ENCODE measurements around the gene MIER1. TPM values are rescaled to one million over a fixed set of nuclear protein-coding genes. Genes with fewer than 3 reads are reported as not detected.

The MIER1 gene
- polyA plus RNA-seq, 1 donor, result 38.7 TPM

DNA sequence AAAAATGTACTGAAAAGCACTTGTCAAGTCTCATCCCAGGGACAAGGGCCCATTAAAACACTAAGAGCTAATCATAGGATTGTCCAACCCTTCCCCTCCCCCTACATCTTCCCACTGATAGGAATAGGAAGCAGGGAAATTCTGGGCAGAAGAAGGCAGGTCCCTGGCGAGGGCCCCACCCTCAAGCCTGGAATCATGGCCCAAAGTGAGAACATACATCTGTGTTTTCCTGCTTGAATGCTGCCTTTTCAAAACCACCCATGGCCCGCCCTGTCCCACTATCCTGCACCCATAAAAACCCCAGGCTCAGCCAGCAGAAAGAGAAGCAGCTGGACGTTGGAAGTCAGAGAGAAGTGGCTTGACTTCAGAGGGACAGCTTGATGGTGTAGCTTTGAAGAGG, 5.0 kb upstream of the MIER1 start:
- H3K27me3 ChIP-seq (ENCODE audit: control insufficient read depth, insufficient read depth, low read length), result no peaks in the 10 kb centered on the region
- H3K9me3 ChIP-seq (ENCODE audit: control insufficient read depth, low read depth, low read length), result peaks cover 3% of the 10 kb centered on the region
- H3K36me3 ChIP-seq (ENCODE audit: control insufficient read depth, insufficient read depth, low read length), result peaks cover 4% of the 10 kb centered on the region
- H3K4me1 ChIP-seq (ENCODE audit: control insufficient read depth, insufficient read depth, low read length), result peaks cover 25% of the 10 kb centered on the region
- DNase-seq, result no peak
- WGBS (ENCODE audit: insufficient coverage, low lambda C conversion rate), result no CpG with 5 or more reads among the region's 3 CpGs
- no peak overlapping the region for H3K27ac ChIP-seq (ENCODE audit: low read length)
- H3K4me3 ChIP-seq (ENCODE audit: low read length), result no peak overlapping the region

DNA sequence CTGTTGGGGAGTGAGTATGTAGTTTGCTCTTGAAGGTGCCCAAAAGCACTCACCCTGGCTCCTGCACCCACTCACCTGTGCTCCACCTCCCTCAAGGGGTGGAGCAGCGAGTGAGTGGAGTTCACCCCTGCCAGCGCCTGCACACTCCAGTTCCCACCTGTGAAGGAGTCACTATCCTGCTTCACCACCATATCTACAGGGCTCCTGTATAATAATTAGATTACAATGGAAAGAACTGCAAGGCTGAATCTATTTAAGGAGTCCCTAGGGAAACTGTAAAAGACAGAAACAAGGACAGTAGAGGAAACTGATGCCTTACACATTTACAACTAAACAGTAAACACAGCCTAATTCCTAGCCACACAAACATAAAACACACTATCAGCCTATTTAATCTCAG, 4.2 kb upstream of the MIER1 start:
- WGBS (ENCODE audit: insufficient coverage, low lambda C conversion rate), result no CpG with 5 or more reads among the region's 2 CpGs
- Histone ChIP-seq H3K36me3 (ENCODE audit: control insufficient read depth, insufficient read depth, low read length) (peaks cover 4% of the 10 kb centered on the region), H3K9me3 (ENCODE audit: control insufficient read depth, low read depth, low read length) (peaks cover 5% of the 10 kb centered on the region), H3K27me3 (ENCODE audit: control insufficient read depth, insufficient read depth, low read length) (no peaks in the 10 kb centered on the region), H3K4me1 (ENCODE audit: control insufficient read depth, insufficient read depth, low read length) (peaks cover 25% of the 10 kb centered on the region), H3K4me3 (ENCODE audit: low read length) (no peak overlapping the region), H3K27ac (ENCODE audit: low read length) (no peak overlapping the region)
- no peak for DNase-seq

GRCh38 chr1:66925558-66925910, 744 bp downstream of the MIER1 start:
- no CpG with 5 or more reads among the region's 11 CpGs for WGBS (ENCODE audit: insufficient coverage, low lambda C conversion rate)
- Histone ChIP-seq H3K36me3 (ENCODE audit: control insufficient read depth, insufficient read depth, low read length) (peaks cover under 1% of the 10 kb centered on the region), H3K27me3 (ENCODE audit: control insufficient read depth, insufficient read depth, low read length) (no peaks in the 10 kb centered on the region), H3K27ac (ENCODE audit: low read length) (peak overlapping the region; percentile 90), H3K4me3 (ENCODE audit: low read length) (peak overlapping the region; percentile 96), H3K9me3 (ENCODE audit: control insufficient read depth, low read depth, low read length) (peaks cover 5% of the 10 kb centered on the region), H3K4me1 (ENCODE audit: control insufficient read depth, insufficient read depth, low read length) (peaks cover 21% of the 10 kb centered on the region)
- no peak for DNase-seq

- H3K36me3 ChIP-seq (ENCODE audit: control insufficient read depth, insufficient read depth, low read length), result no peaks in the 10 kb centered on the region
- WGBS (ENCODE audit: insufficient coverage, low lambda C conversion rate), result 46% methylated on average over 3 of the region's 9 CpGs
- H3K9me3 ChIP-seq (ENCODE audit: control insufficient read depth, low read depth, low read length), result peaks cover 5% of the 10 kb centered on the region
- H3K27me3 ChIP-seq (ENCODE audit: control insufficient read depth, insufficient read depth, low read length), result no peaks in the 10 kb centered on the region
- peaks cover 21% of the 10 kb centered on the region for H3K4me1 ChIP-seq (ENCODE audit: control insufficient read depth, insufficient read depth, low read length)
- H3K4me3 ChIP-seq (ENCODE audit: low read length), result peak overlapping the region; percentile 96
- peak overlapping the region; percentile 90 for H3K27ac ChIP-seq (ENCODE audit: low read length)
- DNase-seq, result no peak
These were observed 1.2 kb downstream of the MIER1 start for GRCh38 chr1:66925944-66926343.

DNA sequence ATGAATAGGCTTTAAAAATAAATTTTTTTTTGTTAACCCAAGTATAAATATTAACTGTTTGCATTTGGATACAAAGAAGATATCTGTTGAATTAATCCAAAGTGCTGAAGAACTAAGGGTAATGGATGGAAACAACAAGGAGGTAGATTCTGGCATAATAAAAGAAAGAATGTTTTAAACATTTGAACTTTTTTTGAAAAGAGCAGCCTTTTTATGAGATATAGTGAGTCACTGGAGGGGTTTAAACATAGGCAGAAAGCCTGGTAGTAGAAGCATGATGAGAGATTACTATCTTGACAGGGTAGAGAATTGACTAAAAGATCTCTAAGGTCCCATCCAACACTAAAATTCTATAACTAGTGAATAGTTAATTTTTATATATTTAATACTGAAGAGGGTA, 2.7 kb downstream of the MIER1 start:
- Histone ChIP-seq H3K4me3 (ENCODE audit: low read length) (no peak overlapping the region), H3K9me3 (ENCODE audit: control insufficient read depth, low read depth, low read length) (peaks cover 5% of the 10 kb centered on the region), H3K27me3 (ENCODE audit: control insufficient read depth, insufficient read depth, low read length) (no peaks in the 10 kb centered on the region), H3K36me3 (ENCODE audit: control insufficient read depth, insufficient read depth, low read length) (no peaks in the 10 kb centered on the region), H3K4me1 (ENCODE audit: control insufficient read depth, insufficient read depth, low read length) (peaks cover 12% of the 10 kb centered on the region), H3K27ac (ENCODE audit: low read length) (no peak overlapping the region)
- no peak for DNase-seq

- Histone ChIP-seq H3K4me1 (ENCODE audit: control insufficient read depth, insufficient read depth, low read length) (peaks cover 7% of the 10 kb centered on the region), H3K27ac (ENCODE audit: low read length) (peak overlapping the region; percentile 62), H3K27me3 (ENCODE audit: control insufficient read depth, insufficient read depth, low read length) (no peaks in the 10 kb centered on the region), H3K9me3 (ENCODE audit: control insufficient read depth, low read depth, low read length) (peaks cover 5% of the 10 kb centered on the region), H3K4me3 (ENCODE audit: low read length) (peak overlapping the region; percentile 63), H3K36me3 (ENCODE audit: control insufficient read depth, insufficient read depth, low read length) (no peaks in the 10 kb centered on the region)
- no peak for DNase-seq
- WGBS (ENCODE audit: insufficient coverage, low lambda C conversion rate), result 88% methylated on average over 1 of the region's 3 CpGs
These were observed 4.4 kb downstream of the MIER1 start for GRCh38 chr1:66929146-66929688.

DNA sequence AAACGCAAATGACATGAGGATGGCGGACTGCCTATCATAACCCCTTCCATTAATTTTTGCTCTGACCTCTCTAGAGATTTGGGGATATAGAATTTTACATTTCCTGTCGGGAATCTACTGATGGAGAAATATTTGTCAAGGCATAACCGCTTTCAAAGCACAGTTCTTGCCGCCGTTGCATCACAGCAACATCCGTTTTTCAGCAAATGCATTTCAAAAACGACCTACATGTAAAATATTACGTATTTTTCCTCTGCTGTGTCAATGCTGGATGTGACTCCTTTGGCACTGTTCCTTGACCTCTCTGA, 4.9 kb downstream of the MIER1 start:
- peaks cover 7% of the 10 kb centered on the region for H3K4me1 ChIP-seq (ENCODE audit: control insufficient read depth, insufficient read depth, low read length)
- DNase-seq, result no peak
- peak overlapping the region; percentile 63 for H3K4me3 ChIP-seq (ENCODE audit: low read length)
- H3K27ac ChIP-seq (ENCODE audit: low read length), result peak overlapping the region; percentile 62
- H3K27me3 ChIP-seq (ENCODE audit: control insufficient read depth, insufficient read depth, low read length), result no peaks in the 10 kb centered on the region
- H3K9me3 ChIP-seq (ENCODE audit: control insufficient read depth, low read depth, low read length), result peaks cover 3% of the 10 kb centered on the region
- WGBS (ENCODE audit: insufficient coverage, low lambda C conversion rate), result no CpG with 5 or more reads among the region's 9 CpGs
- H3K36me3 ChIP-seq (ENCODE audit: control insufficient read depth, insufficient read depth, low read length), result no peaks in the 10 kb centered on the region

DNA sequence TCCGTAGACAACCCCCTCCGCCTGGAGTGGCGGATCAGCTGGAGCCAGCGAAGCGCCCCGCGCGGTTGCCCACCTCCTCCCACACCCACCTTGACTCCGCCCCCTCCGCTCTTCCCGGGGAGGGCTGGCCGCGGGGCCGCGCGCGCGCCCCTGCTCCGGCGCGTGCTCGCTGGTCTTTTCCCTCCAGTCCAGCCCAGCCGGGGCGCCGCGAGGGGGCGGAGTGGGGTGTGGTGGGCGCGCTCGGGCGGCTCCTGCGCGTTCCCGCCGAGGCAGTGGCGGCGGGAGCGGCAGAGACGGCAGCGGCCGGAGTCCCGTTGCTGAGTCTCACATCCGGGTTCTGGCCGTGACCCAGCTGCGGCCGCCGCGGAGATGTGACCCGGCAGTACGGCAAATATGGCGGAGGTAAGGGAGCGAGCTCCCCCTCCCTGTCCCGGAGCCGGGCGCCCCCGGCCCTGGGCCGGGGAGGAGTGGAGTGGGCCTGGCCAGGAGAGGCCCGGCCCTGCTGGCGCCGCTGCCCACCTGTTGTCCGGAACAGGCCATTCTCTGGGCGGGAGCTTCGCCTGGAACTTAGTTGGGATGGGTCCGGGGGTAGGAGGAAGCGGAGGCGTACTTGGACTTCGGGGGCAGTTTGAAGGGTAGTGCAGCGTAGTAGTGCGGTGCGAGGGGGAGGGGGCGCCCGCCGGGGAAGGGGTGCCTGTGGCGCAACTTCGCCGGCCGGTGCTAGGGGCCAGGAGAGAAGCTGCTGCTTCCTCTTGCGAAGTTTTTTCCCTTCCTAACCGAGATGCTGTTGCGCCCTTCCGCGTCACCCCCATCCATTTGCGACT, 5.4 kb downstream of the MIER1 start:
- H3K36me3 ChIP-seq (ENCODE audit: control insufficient read depth, insufficient read depth, low read length), result no peaks in the 10 kb centered on the region
- peaks cover 7% of the 10 kb centered on the region for H3K4me1 ChIP-seq (ENCODE audit: control insufficient read depth, insufficient read depth, low read length)
- H3K4me3 ChIP-seq (ENCODE audit: low read length), result peak overlapping the region; percentile 95
- no peaks in the 10 kb centered on the region for H3K27me3 ChIP-seq (ENCODE audit: control insufficient read depth, insufficient read depth, low read length)
- DNase-seq, result peak; percentile 94 to 96
- peak overlapping the region; percentile 96 for H3K27ac ChIP-seq (ENCODE audit: low read length)
- WGBS (ENCODE audit: insufficient coverage, low lambda C conversion rate), result no CpG with 5 or more reads among the region's 83 CpGs
- H3K9me3 ChIP-seq (ENCODE audit: control insufficient read depth, low read depth, low read length), result no peaks in the 10 kb centered on the region

- DNase-seq, result no peak
- Histone ChIP-seq H3K4me3 (ENCODE audit: low read length) (peak overlapping the region; percentile 95), H3K27ac (ENCODE audit: low read length) (peak overlapping the region; percentile 96), H3K9me3 (ENCODE audit: control insufficient read depth, low read depth, low read length) (no peaks in the 10 kb centered on the region), H3K27me3 (ENCODE audit: control insufficient read depth, insufficient read depth, low read length) (no peaks in the 10 kb centered on the region), H3K36me3 (ENCODE audit: control insufficient read depth, insufficient read depth, low read length) (no peaks in the 10 kb centered on the region), H3K4me1 (ENCODE audit: control insufficient read depth, insufficient read depth, low read length) (peaks cover 7% of the 10 kb centered on the region)
- WGBS (ENCODE audit: insufficient coverage, low lambda C conversion rate), result 10% methylated on average over 2 of the region's 6 CpGs
These were observed 6.0 kb downstream of the MIER1 start for GRCh38 chr1:66930823-66931174.

- H3K9me3 ChIP-seq (ENCODE audit: control insufficient read depth, low read depth, low read length), result no peaks in the 10 kb centered on the region
- H3K36me3 ChIP-seq (ENCODE audit: control insufficient read depth, insufficient read depth, low read length), result no peaks in the 10 kb centered on the region
- peaks cover 4% of the 10 kb centered on the region for H3K4me1 ChIP-seq (ENCODE audit: control insufficient read depth, insufficient read depth, low read length)
- 60% methylated on average over 1 of the region's 4 CpGs for WGBS (ENCODE audit: insufficient coverage, low lambda C conversion rate)
- H3K27me3 ChIP-seq (ENCODE audit: control insufficient read depth, insufficient read depth, low read length), result no peaks in the 10 kb centered on the region
- peak overlapping the region; percentile 96 for H3K27ac ChIP-seq (ENCODE audit: low read length)
- peak overlapping the region; percentile 95 for H3K4me3 ChIP-seq (ENCODE audit: low read length)
- peak in 1 of 2 donors; percentile 42 for DNase-seq
These were observed 6.8 kb downstream of the MIER1 start for GRCh38 chr1:66931590-66931989.

- Histone ChIP-seq H3K4me3 (ENCODE audit: low read length) (no peak overlapping the region), H3K4me1 (ENCODE audit: control insufficient read depth, insufficient read depth, low read length) (peaks cover 6% of the 10 kb centered on the region), H3K9me3 (ENCODE audit: control insufficient read depth, low read depth, low read length) (no peaks in the 10 kb centered on the region), H3K27me3 (ENCODE audit: control insufficient read depth, insufficient read depth, low read length) (no peaks in the 10 kb centered on the region), H3K27ac (ENCODE audit: low read length) (no peak overlapping the region), H3K36me3 (ENCODE audit: control insufficient read depth, insufficient read depth, low read length) (no peaks in the 10 kb centered on the region)
- 89% methylated on average over 1 of the region's 2 CpGs for WGBS (ENCODE audit: insufficient coverage, low lambda C conversion rate)
- DNase-seq, result no peak
These were observed 7.5 kb downstream of the MIER1 start for GRCh38 chr1:66932291-66932690.
